BLaER1 (cell line): Measurements from ENCODE around the gene SANBR.
"Not testable (repeated sequence)": the region's sequence is repeated elsewhere in the genome, so short reads cannot be mapped to it uniquely, and the experiment has no call there.

Experiments
- H3K27ac ChIP-seq: shearing (Covaris generic); formaldehyde crosslinking; 2 replicates; pipeline ENCODE4 v1.8.1; 2022
- H3K27me3 ChIP-seq: shearing (Covaris generic); formaldehyde crosslinking; 2 replicates; pipeline ENCODE4 v1.8.1; 2022
- H3K36me3 ChIP-seq: shearing (Covaris generic); formaldehyde crosslinking; 2 replicates; pipeline ENCODE4 v1.8.1; 2022
- H3K4me1 ChIP-seq: shearing (Covaris generic); formaldehyde crosslinking; 2 replicates; pipeline ENCODE4 v1.8.1; 2022
- H3K4me2 ChIP-seq: shearing (Covaris generic); formaldehyde crosslinking; 2 replicates; pipeline ENCODE4 v1.8.1; 2022
- H3K4me3 ChIP-seq: shearing (Covaris generic); formaldehyde crosslinking; 2 replicates; pipeline ENCODE4 v1.8.1; 2022
- H3K9ac ChIP-seq: shearing (Covaris generic); formaldehyde crosslinking; 2 replicates; pipeline ENCODE4 v1.8.1; 2022
- H3K9me3 ChIP-seq: shearing (Covaris generic); formaldehyde crosslinking; 2 replicates; pipeline ENCODE4 v1.8.1; 2022
- H4K20me1 ChIP-seq: shearing (Covaris generic); formaldehyde crosslinking; 2 replicates; pipeline ENCODE4 v1.8.1; 2022
- Cebpa-rat ChIP-seq: shearing (Covaris generic); IDR thresholded peaks from 2 replicates; pipeline ENCODE4 v1.8.1; 2022

Gene SANBR

GRCh38 chr2:61029533-61029932 lies 36.1 kb upstream of the SANBR start:
- Histone ChIP-seq H3K9ac (no peak overlapping the region), H3K36me3 (peaks cover 80% of the 10 kb centered on the region), H3K4me1 (no peaks in the 10 kb centered on the region), H3K9me3 (peaks cover 12% of the 10 kb centered on the region), H3K4me2 (no peak overlapping the region), H3K27ac (no peak overlapping the region), H4K20me1 (peaks cover 65% of the 10 kb centered on the region), H3K4me3 (no peak overlapping the region), H3K27me3 (no peaks in the 10 kb centered on the region)
- TF ChIP-seq Cebpa-rat = no peak

GRCh38 chr2:61034592-61034991 lies 31.1 kb upstream of the SANBR start:
- H3K9me3 ChIP-seq = peaks cover 48% of the 10 kb centered on the region
- H3K9ac ChIP-seq, H3K4me3 ChIP-seq, H3K4me1 ChIP-seq, H3K4me2 ChIP-seq, H3K27me3 ChIP-seq, H3K27ac ChIP-seq: not testable (repeated sequence)
- H3K36me3 ChIP-seq = peaks cover 67% of the 10 kb centered on the region
- H4K20me1 ChIP-seq = peaks cover 16% of the 10 kb centered on the region

- H3K4me2 ChIP-seq, H3K9ac ChIP-seq, H3K4me1 ChIP-seq, H3K27me3 ChIP-seq, H4K20me1 ChIP-seq, H3K27ac ChIP-seq, H3K4me3 ChIP-seq: not testable (repeated sequence)
- Histone ChIP-seq H3K9me3 (peaks cover 48% of the 10 kb centered on the region), H3K36me3 (peaks cover 52% of the 10 kb centered on the region)
These were observed 29.0 kb upstream of the SANBR start for GRCh38 chr2:61036643-61037042.

- Histone ChIP-seq H3K4me3 (no peak overlapping the region), H3K4me1 (no peaks in the 10 kb centered on the region), H3K36me3 (peaks cover 47% of the 10 kb centered on the region), H3K9me3 (peaks cover 8% of the 10 kb centered on the region; the same call in 1 of the 2 replicates), H3K27me3 (no peaks in the 10 kb centered on the region), H4K20me1 (peaks cover 19% of the 10 kb centered on the region), H3K9ac (no peak overlapping the region), H3K4me2 (no peak overlapping the region), H3K27ac (no peak overlapping the region)
- no peak for TF ChIP-seq Cebpa-rat
These were observed 22.9 kb upstream of the SANBR start for GRCh38 chr2:61042807-61043206.

- no peak overlapping the region for H3K9ac ChIP-seq
- peaks cover 19% of the 10 kb centered on the region for H4K20me1 ChIP-seq
- H3K27ac ChIP-seq = no peak overlapping the region
- no peaks in the 10 kb centered on the region for H3K27me3 ChIP-seq
- TF ChIP-seq Cebpa-rat = no peak
- no peak overlapping the region for H3K4me2 ChIP-seq
- no peaks in the 10 kb centered on the region for H3K9me3 ChIP-seq
- H3K4me1 ChIP-seq = no peaks in the 10 kb centered on the region
- peaks cover 63% of the 10 kb centered on the region for H3K36me3 ChIP-seq
- no peak overlapping the region for H3K4me3 ChIP-seq
These were observed 21.0 kb upstream of the SANBR start for GRCh38 chr2:61044636-61045035.

GRCh38 chr2:61045226-61045625 lies 20.4 kb upstream of the SANBR start:
- Histone ChIP-seq H3K4me1 (no peaks in the 10 kb centered on the region), H3K9ac (no peak overlapping the region), H3K36me3 (peaks cover 68% of the 10 kb centered on the region), H3K9me3 (no peaks in the 10 kb centered on the region), H3K4me2 (no peak overlapping the region), H3K27me3 (no peaks in the 10 kb centered on the region), H3K4me3 (no peak overlapping the region), H4K20me1 (peaks cover 19% of the 10 kb centered on the region), H3K27ac (no peak overlapping the region)
- TF ChIP-seq Cebpa-rat = no peak

GRCh38 chr2:61045999-61046398 lies 19.7 kb upstream of the SANBR start:
- Histone ChIP-seq H3K4me2 (no peak overlapping the region), H3K27me3 (no peaks in the 10 kb centered on the region), H3K36me3 (peaks cover 73% of the 10 kb centered on the region), H3K9me3 (no peaks in the 10 kb centered on the region), H3K27ac (no peak overlapping the region), H3K4me3 (no peak overlapping the region), H3K4me1 (no peaks in the 10 kb centered on the region), H4K20me1 (peaks cover 19% of the 10 kb centered on the region), H3K9ac (no peak overlapping the region)
- TF ChIP-seq Cebpa-rat = no peak

- no peaks in the 10 kb centered on the region for H3K27me3 ChIP-seq
- no peak overlapping the region for H3K4me3 ChIP-seq
- H3K36me3 ChIP-seq = peaks cover 47% of the 10 kb centered on the region
- no peak overlapping the region for H3K27ac ChIP-seq
- no peaks in the 10 kb centered on the region for H4K20me1 ChIP-seq
- 0 out of 2 replicates have a peak, but pooled peaks cover 5% of the 10 kb centered on the region for H3K4me1 ChIP-seq
- H3K4me2 ChIP-seq = no peak overlapping the region
- H3K9ac ChIP-seq = no peak overlapping the region
- no peak for TF ChIP-seq Cebpa-rat
- H3K9me3 ChIP-seq = no peaks in the 10 kb centered on the region; the same call in 1 of the 2 replicates
These were observed 10.1 kb upstream of the SANBR start for GRCh38 chr2:61055557-61055956.

- H3K4me3 ChIP-seq = no peak overlapping the region
- no peaks in the 10 kb centered on the region; the same call in 1 of the 2 replicates for H3K9me3 ChIP-seq
- H3K4me1 ChIP-seq = 0 out of 2 replicates have a peak, but pooled peaks cover 9% of the 10 kb centered on the region
- peaks cover 36% of the 10 kb centered on the region for H3K36me3 ChIP-seq
- H3K9ac ChIP-seq = no peak overlapping the region
- no peak overlapping the region for H3K27ac ChIP-seq
- H3K4me2 ChIP-seq = no peak overlapping the region
- H4K20me1 ChIP-seq = no peaks in the 10 kb centered on the region
- no peak for TF ChIP-seq Cebpa-rat
- H3K27me3 ChIP-seq = no peaks in the 10 kb centered on the region
These were observed 8.1 kb upstream of the SANBR start for GRCh38 chr2:61057562-61057961.

- Histone ChIP-seq H3K4me3 (no peak overlapping the region), H3K27ac (no peak overlapping the region), H4K20me1 (no peaks in the 10 kb centered on the region), H3K27me3 (no peaks in the 10 kb centered on the region), H3K4me1 (0 out of 2 replicates have a peak, but pooled peaks cover 9% of the 10 kb centered on the region), H3K9ac (no peak overlapping the region), H3K4me2 (no peak overlapping the region), H3K9me3 (no peaks in the 10 kb centered on the region; the same call in 1 of the 2 replicates), H3K36me3 (peaks cover 24% of the 10 kb centered on the region)
- TF ChIP-seq Cebpa-rat = no peak
These were observed 6.3 kb upstream of the SANBR start for GRCh38 chr2:61059382-61059781.

GRCh38 chr2:61074100-61074499 lies 8.4 kb downstream of the SANBR start:
- H3K36me3 ChIP-seq = peaks cover 35% of the 10 kb centered on the region
- no peak overlapping the region for H3K9ac ChIP-seq
- no peak overlapping the region for H3K4me3 ChIP-seq
- TF ChIP-seq Cebpa-rat = no peak
- no peaks in the 10 kb centered on the region for H3K4me1 ChIP-seq
- no peaks in the 10 kb centered on the region for H3K27me3 ChIP-seq
- H4K20me1 ChIP-seq = no peaks in the 10 kb centered on the region
- H3K27ac ChIP-seq = no peak overlapping the region
- H3K9me3 ChIP-seq = no peaks in the 10 kb centered on the region
- H3K4me2 ChIP-seq = no peak overlapping the region
